AG04450 (cell line): Measurements from ENCODE around the gene DCXR. TPM values are rescaled to one million over a fixed set of nuclear protein-coding genes. Genes with fewer than 3 reads are reported as not detected.
"Not testable (repeated sequence)": the region's sequence is repeated elsewhere in the genome, so short reads cannot be mapped to it uniquely, and the experiment has no call there.

ENCODE experiments used
- CTCF ChIA-PET: fragments of 300-600, 350-600 bp; formaldehyde crosslinking; extraction: SDS; loops from one replicate; lab custom pipeline; 2022; ENCODE audit warnings: antibody characterized with exemption, inconsistent platforms; lab: Charles Lee
- POLR2A ChIA-PET: fragments of 350-600 bp; formaldehyde crosslinking; extraction: SDS; loops from one replicate; lab custom pipeline; 2021; ENCODE audit warnings: antibody characterized with exemption, inconsistent platforms; lab: Yijun Ruan, JAX
- DNase-seq: peaks from one replicate; pipeline ENCODE4 v3.0.0-alpha.2; 2011; ENCODE audit warnings: low read depth, low spot score
- H3K27ac ChIP-seq: one replicate; pipeline ENCODE4 v1.5.1; 2012; ENCODE audit warnings: low read depth, low read length, control low read depth
- H3K27me3 ChIP-seq: one replicate; pipeline ENCODE4 v1.6.0; 2012; ENCODE audit warnings: low read length; ENCODE audit not compliant: control insufficient read depth, insufficient read depth
- H3K4me3 ChIP-seq: 2 replicates; pipeline ENCODE4 v1.5.1; 2011; ENCODE audit warnings: mild to moderate bottlenecking, low read depth, low read length, control low read depth
- H3K9me3 ChIP-seq: 2 replicates; pipeline ENCODE4 v1.5.1; 2012; ENCODE audit warnings: low read length; ENCODE audit not compliant: control insufficient read depth, insufficient read depth
- polyA plus RNA-seq: library from polyadenylated mRNA; depleted of rRNA; stranded (reverse); fragments of >200 nt; gene quantifications from 2 replicates; pipeline ENCODE4 v1.2.3, GENCODE V29; 2011
- TF ChIP-seq, protein P1 (sequence below): IDR thresholded peaks from 2 replicates; pipeline ENCODE4 v1.5.1; 2011; ENCODE audit warnings: low read depth, low read length, control low read depth, inconsistent platforms

DCXR gene
- polyA plus RNA-seq, 1 experiment: 35.5 TPM

DNA sequence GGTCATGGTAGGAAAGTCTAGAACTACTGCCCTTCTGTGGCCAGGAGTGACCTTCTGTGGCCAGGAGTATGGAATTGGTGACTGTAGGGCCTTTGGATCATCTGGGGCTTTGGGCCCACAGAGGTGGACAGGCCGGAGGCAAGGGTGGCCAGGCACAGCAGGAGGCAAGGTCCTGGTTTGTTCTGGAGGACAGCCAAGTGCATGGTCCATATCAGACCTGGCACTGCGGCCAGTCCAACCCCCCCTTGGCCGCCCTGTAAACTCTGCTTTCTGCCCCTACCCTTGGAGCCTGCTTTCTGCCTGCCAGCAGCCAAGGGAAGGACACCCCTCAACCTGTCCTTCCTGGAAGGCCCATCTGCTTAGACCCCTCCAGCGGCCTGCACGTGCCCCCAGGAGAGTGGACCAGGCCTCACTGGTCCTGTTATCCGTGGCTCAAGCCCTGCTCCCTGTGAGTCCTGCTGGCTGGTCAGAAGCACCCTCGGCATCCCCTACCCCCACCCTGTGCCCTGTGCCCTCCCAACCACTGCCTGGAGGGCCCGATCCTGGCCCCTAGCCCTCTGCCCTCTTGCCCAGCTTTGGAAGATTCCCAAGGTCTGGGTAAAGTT, 2.3 kb upstream of the DCXR start:
- POLR2A ChIA-PET: no interaction called here
- H3K9me3 ChIP-seq: no peaks in the 10 kb centered on the region; the same call in 1 of the 2 replicates
- DNase-seq: no peak
- H3K27ac ChIP-seq: no peak overlapping the region
- TF ChIP-seq, protein P1, sequence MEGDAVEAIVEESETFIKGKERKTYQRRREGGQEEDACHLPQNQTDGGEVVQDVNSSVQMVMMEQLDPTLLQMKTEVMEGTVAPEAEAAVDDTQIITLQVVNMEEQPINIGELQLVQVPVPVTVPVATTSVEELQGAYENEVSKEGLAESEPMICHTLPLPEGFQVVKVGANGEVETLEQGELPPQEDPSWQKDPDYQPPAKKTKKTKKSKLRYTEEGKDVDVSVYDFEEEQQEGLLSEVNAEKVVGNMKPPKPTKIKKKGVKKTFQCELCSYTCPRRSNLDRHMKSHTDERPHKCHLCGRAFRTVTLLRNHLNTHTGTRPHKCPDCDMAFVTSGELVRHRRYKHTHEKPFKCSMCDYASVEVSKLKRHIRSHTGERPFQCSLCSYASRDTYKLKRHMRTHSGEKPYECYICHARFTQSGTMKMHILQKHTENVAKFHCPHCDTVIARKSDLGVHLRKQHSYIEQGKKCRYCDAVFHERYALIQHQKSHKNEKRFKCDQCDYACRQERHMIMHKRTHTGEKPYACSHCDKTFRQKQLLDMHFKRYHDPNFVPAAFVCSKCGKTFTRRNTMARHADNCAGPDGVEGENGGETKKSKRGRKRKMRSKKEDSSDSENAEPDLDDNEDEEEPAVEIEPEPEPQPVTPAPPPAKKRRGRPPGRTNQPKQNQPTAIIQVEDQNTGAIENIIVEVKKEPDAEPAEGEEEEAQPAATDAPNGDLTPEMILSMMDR: no peak
- H3K27me3 ChIP-seq: no peaks in the 10 kb centered on the region
- H3K4me3 ChIP-seq: no peak overlapping the region
- CTCF ChIA-PET: interaction anchor here (2.0 kb wide), 1 partner anchor 9 kb away, joined by 4 read pairs; no protein-coding TSS in a partner anchor

DNA sequence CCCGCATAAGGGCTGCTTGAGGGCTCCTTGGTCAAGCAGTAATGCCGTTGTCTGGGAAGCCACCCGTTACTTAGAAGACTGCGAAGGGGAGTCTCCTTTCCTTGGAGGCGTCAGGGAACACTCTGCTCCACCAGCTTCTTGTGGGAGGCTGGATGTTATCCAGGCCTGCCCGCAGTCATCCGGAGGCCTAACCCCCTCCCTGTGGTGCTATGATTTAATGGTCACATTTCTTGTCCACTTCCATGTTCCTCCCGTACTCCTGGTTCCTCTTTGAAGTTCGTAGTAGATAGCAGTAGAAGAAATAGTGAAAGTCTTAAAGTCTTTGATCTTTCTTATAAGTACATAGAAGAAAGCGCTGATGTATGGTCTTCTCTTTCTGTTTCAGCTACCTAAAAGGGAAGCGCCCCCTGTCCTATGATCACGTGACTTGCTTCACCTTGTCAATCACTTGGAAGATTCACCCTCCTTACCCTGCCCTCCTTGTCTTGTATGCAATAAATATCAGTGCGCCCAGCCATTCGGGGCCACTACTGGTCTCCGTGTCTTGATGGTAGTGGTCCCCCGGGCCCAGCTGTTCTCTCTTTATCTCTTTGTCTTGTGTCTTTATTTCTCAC, 1.4 kb upstream of the DCXR start:
- H3K4me3 ChIP-seq, H3K27me3 ChIP-seq, POLR2A ChIA-PET, H3K27ac ChIP-seq, H3K9me3 ChIP-seq, DNase-seq: not testable (repeated sequence)
- CTCF ChIA-PET: interaction anchor here (2.0 kb wide), 1 partner anchor 8 kb away, joined by 4 read pairs; no protein-coding TSS in a partner anchor

DNA sequence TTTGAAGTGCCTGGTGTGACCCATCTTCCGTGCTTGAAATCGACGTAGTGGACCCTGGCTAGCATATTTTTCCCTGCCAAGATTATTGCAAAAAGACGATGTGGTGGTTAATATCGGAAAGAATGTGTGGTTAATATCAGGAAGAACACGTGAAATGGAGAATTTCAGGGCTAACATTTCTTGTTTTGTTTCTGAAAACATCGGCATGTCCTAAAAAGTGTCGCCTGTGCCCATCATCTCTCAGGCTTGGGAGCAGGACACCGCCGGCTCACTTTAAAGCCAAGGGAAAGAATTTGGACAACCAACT, 345 bp upstream of the DCXR start:
- Histone ChIP-seq H3K27ac (no peak overlapping the region), H3K4me3 (peak overlapping the region; percentile 47), H3K27me3 (no peaks in the 10 kb centered on the region), H3K9me3 (no peaks in the 10 kb centered on the region; the same call in 1 of the 2 replicates)
- no peak for DNase-seq
- POLR2A ChIA-PET: interaction anchor here (0.6 to 1.4 kb wide), 11 partner anchors 14 to 192 kb away, joined by 3 to 10 read pairs (median 3); partner anchors contain the start of genes CENPX, FASN, GPS1 and LRRC45
- TF ChIP-seq, protein P1: no peak
- CTCF ChIA-PET: interaction anchor here (0.5 to 1.3 kb wide), 12 partner anchors 9 to 852 kb away, joined by 3 to 7 read pairs (median 4); partner anchors contain the start of genes CENPX and LRRC45

DNA sequence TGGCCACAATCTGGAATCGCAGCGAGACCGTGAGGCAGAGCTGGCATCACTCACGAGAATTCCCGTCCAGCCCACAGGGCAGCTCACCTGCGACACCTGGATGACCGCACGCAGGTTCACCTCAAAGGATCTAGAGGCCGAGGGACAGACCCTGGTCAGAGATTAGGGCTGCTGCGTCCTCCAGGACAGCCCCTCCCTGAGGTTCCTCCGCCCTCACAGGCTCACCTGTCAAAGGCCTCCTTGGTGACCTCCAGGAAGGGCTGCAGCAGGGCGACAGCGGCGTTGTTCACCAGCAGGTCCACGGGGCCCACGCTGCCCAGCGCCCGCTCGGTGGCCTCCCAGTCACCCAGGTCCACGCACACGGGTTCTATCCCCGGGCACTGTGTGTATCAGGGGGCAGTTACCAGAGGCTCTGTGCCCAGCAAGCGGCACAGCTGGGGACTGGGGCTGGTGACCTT, 834 bp downstream of the DCXR start:
- ChIA-PET CTCF (interaction anchor here (0.6 to 1.3 kb wide), 3 partner anchors 77 to 122 kb away, joined by 3 to 6 read pairs (median 4); no protein-coding TSS in a partner anchor), POLR2A (no interaction called here)
- TF ChIP-seq, protein P1: no peak
- DNase-seq: no peak
- Histone ChIP-seq H3K27me3 (no peaks in the 10 kb centered on the region), H3K27ac (peak overlapping the region; percentile 61), H3K4me3 (peak overlapping the region; percentile 74), H3K9me3 (no peaks in the 10 kb centered on the region; the same call in 1 of the 2 replicates)

DNA sequence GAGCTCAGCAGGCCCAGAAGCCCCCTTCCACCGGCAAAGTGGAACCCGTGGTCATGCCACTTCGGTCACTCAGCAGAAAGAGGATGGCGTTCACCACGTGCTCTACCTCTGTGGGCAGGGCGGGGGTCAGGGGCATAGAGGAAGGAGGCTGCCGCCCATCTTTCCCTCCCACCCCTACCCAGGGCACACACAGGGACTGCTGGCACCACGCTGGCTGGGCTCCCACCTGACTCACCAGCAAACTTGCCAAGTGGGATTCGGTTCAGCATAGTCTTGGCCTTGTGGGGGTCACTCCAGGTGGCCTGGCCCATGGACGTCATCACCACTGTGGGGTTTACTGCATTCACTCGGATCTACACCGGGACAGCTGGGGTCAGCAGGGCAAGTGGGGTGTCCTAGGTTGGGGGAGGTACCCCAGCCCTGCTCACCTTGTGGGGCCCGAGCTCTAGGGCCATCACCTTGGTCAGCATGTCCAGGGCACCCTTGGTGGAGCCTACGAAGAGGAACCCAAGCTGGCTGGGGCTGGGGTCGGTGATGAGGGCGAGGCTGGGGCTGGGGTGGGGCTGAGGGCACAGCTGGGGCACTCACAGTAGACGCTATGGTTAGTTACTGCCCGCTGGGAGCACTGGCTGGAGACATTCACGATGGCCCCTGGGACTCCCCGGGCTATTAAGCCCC, 1.4 kb downstream of the DCXR start:
- Histone ChIP-seq H3K4me3 (peak overlapping the region; percentile 74; the same call in 1 of the 2 replicates), H3K9me3 (no peaks in the 10 kb centered on the region; the same call in 1 of the 2 replicates), H3K27ac (no peak overlapping the region), H3K27me3 (no peaks in the 10 kb centered on the region)
- TF ChIP-seq, protein P1: no peak
- POLR2A ChIA-PET: no interaction called here
- DNase-seq: no peak
- CTCF ChIA-PET: interaction anchor here (0.5 to 1.2 kb wide), 3 partner anchors 74 to 123 kb away, joined by 3 to 4 read pairs (median 3); no protein-coding TSS in a partner anchor
